Activated B cell treated with CpG ODN at 0.5 μM for 24 hours (primary cell): ENCODE data around the gene PPIL1. TPM values are rescaled to one million over a fixed set of nuclear protein-coding genes. Genes with fewer than 3 reads are reported as not detected.

ENCODE experiments used
- ATAC-seq: fragments of 200-7000 bp; cut with Tn5 transposase; one replicate; pipeline ENCODE4 v1.10.0; 2021; ENCODE audit warnings: low read depth, mild to moderate bottlenecking, moderate library complexity
- CTCF ChIA-PET: fragments of 350-600 bp; sonication (Branson Sonifier 250); formaldehyde crosslinking; loops from one replicate; lab custom pipeline; 2021; ENCODE audit warnings: antibody characterized with exemption; lab: Charles Lee
- POLR2A ChIA-PET: fragments of 350-600 bp; sonication (Branson Sonifier 250); formaldehyde crosslinking; loops from one replicate; lab custom pipeline; 2021; ENCODE audit warnings: antibody characterized with exemption; lab: Charles Lee
- DNase-seq: peaks from one replicate; pipeline ENCODE4 v3.0.0; 2022
- H3K27ac Mint-ChIP-seq: one replicate; pipeline ENCODE4 v1.8.0; 2020; ENCODE audit warnings: mixed read lengths
- H3K27me3 Mint-ChIP-seq: one replicate; pipeline ENCODE4 v1.8.0; 2021; ENCODE audit warnings: mixed read lengths
- H3K36me3 Mint-ChIP-seq: one replicate; pipeline ENCODE4 v1.8.0; 2021; ENCODE audit warnings: low read depth, mixed read lengths
- H3K4me1 Mint-ChIP-seq: one replicate; pipeline ENCODE4 v1.8.0; 2021; ENCODE audit warnings: mixed read lengths
- H3K4me3 Mint-ChIP-seq: one replicate; pipeline ENCODE4 v1.8.0; 2020; ENCODE audit warnings: mild to moderate bottlenecking, mixed read lengths
- H3K9me3 Mint-ChIP-seq: one replicate; pipeline ENCODE4 v1.8.0; 2020; ENCODE audit warnings: mixed read lengths
- CTCF ChIP-seq: fragments of 200-600 bp; IDR thresholded peaks from one replicate; pipeline ENCODE4 v1.8.0; 2022; ENCODE audit warnings: antibody characterized with exemption, mild to moderate bottlenecking
- intact Hi-C: fragments of 100-400 bp; cut with micrococcal nuclease; formaldehyde crosslinking; loops from one replicate; pipeline ENCODE4 v1.15.1; 2024
- total RNA-seq: library from RNA; stranded (reverse); gene quantifications from 2 replicates; pipeline ENCODE4 v1.2.3, GENCODE V29; 2022

PPIL1 gene
- total RNA-seq, 1 donor from 2014 or later = 23.4 TPM

DNA sequence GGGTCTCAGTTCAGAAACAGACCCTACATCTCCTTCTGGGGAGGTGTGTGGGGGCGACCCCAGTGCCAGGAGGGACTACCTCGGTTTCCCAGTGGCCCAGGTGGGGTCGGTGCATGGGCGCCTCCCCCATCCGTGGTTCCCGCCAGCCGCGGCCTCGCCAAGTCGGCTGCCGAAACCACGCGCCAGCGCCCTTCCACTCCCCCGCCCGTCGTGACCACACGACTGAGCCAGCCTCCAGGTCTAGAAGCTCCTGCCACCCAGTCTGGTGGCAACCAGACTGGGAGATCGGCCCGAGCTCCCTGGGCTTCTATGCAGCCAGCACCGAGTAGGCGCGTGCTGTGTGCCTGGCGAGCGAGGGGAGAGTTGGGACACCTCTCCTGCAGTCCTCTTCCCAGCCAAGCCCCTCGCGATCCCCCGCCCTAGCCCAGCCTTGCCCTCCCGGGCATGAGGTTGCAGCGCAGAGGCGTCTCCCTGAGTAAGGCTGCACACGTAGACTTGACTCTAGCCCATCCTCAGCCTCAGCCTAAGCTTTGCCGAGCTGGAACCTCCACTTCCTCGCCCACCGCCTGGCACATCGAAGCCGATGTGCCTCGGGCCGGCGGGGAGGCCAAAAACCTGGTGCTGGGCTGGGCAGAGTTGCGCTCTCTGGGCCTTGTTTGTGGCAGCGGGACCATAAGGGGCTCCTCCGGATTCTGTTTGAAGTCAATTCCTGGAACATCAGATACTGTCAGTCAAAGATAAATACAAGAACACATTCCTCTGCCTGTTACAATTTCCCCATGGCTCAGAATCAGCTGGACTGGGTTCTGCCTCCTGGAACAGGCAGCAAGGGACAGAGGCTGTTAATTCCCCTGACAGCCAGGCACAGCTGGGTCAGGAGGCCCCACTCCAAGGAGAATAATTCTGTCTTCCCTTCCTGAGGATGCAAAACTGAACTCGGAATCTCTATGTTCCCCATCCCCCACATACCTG, 33.9 kb downstream of the PPIL1 start:
- DNase-seq (no peak), ATAC-seq (peak; percentile 61)
- intact Hi-C loops = no loop called here
- peaks cover 15% of the 10 kb centered on the region for H3K4me1 Mint-ChIP-seq
- peaks cover 26% of the 10 kb centered on the region for H3K27me3 Mint-ChIP-seq
- H3K4me3 Mint-ChIP-seq = peak overlapping the region; percentile 81
- CTCF ChIA-PET = interaction anchor here (0.8 to 2.6 kb wide), 2 partner anchors 11 to 13 kb away, joined by 3 to 8 read pairs; no protein-coding TSS in a partner anchor
- H3K27ac Mint-ChIP-seq = no peak overlapping the region
- no peaks in the 10 kb centered on the region for H3K9me3 Mint-ChIP-seq
- POLR2A ChIA-PET = interaction anchor here (0.6 kb wide), 1 partner anchor 246 kb away, joined by 3 read pairs; no protein-coding TSS in a partner anchor
- no peaks in the 10 kb centered on the region for H3K36me3 Mint-ChIP-seq
- no peak for TF ChIP-seq CTCF

DNA sequence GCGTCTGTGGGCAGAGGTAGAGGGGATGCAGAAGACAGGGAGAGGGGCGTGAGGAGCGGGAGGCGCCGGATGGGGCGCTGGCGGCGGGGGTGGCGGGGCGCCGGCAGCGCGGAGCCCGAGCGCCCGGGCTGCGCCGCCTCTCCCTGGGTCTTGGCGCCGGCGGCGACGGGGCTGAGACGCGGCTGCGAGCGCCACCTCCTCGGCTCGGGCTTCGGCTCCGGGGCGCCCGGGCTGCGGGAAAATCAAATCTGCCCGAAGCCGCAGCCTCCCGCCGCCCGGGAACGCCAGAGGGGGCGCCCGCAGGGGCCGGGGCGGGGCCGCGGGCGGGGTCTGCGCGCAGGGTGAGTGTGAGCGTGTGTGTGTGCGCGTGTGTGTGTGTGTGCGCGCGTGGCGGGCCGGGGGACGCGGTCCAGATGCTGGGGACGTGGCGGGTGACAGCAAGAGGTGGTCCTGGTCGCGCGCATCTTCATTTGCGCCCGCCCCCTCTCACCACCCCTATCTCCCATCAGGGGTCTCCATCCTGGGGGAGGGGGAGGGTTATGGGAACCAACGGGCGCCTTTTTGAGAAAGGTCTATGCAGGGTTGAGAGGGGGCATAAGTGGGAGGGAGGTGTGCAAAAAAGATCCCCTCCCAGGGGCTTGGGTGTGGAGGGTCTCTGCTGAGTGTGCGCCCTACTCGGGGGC, 34.7 kb downstream of the PPIL1 start:
- intact Hi-C loops = no loop called here
- ChIA-PET POLR2A (interaction anchor here (0.6 kb wide), 1 partner anchor 245 kb away, joined by 3 read pairs; no protein-coding TSS in a partner anchor), CTCF (interaction anchor here (2.6 kb wide), 1 partner anchor 12 kb away, joined by 8 read pairs; no protein-coding TSS in a partner anchor)
- no peak for TF ChIP-seq CTCF
- Mint-ChIP-seq H3K36me3 (no peaks in the 10 kb centered on the region), H3K27me3 (peaks cover 28% of the 10 kb centered on the region), H3K9me3 (no peaks in the 10 kb centered on the region), H3K27ac (no peak overlapping the region), H3K4me3 (peak overlapping the region; percentile 81), H3K4me1 (peaks cover 15% of the 10 kb centered on the region)
- DNase-seq (peak; percentile 36), ATAC-seq (peak; percentile 73)

DNA sequence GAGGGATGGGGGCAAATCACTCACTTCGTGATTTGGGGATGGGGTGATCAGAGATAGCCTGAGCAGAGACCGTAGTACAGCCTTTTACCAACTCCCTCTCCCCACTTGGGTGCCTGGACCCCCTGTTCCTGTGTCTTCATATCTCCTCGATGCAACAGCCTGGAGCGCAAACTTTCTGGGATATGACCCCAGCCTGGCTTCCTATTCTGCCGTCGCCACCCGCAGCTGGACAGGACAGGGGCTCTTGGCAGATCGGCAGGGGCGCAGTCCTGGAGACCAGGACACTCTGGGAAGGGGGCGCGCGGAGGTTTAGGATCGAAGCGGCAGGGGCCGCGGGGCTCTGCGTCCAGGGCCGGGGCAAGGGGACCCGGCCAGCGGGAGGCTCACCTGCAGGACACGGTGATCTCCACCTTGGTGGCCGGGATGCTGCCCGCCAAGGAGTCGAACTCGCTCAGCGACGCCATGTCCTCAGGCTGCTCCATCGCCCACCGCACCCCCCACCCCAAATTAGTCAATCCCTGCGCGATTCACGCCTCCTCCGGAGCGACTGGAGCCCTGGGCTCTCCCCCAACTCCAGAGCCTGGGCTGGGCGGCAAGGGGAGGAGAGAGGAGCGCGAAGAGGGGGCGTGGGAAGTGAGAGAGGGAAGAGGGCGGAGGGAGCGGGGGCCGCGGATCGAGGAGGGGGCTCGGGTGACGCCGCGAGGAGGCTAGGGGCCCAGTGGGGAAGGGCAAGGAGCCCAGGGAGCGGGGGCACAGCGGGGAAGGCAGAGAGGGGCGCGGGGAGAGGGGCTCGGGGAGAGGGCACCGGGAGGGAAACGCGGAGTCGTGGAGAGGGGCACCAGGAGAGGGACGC, 35.5 kb downstream of the PPIL1 start, which contains the start of gene CPNE5:
Gene CPNE5 (minus strand): TSS at position 549 of the 853 bp plus-strand sequence. CDS start 67 bp downstream, at position 482.
- no peak for DNase-seq
- H3K27ac Mint-ChIP-seq = no peak within 1 kb of the TSS

GRCh38 chr6:36837686-36838085, 36.9 kb downstream of the PPIL1 start:
- ATAC-seq = no peak
- DNase-seq = no peak
- peaks cover 15% of the 10 kb centered on the region for H3K4me1 Mint-ChIP-seq
- CTCF ChIA-PET = interaction anchor here (2.0 kb wide), 1 partner anchor 11 kb away, joined by 4 read pairs; no protein-coding TSS in a partner anchor
- POLR2A ChIA-PET = no interaction called here
- intact Hi-C loops = no loop called here
- no peaks in the 10 kb centered on the region for H3K36me3 Mint-ChIP-seq
- H3K27ac Mint-ChIP-seq = no peak overlapping the region
- no peak overlapping the region for H3K4me3 Mint-ChIP-seq
- no peaks in the 10 kb centered on the region for H3K9me3 Mint-ChIP-seq
- no peak for TF ChIP-seq CTCF
- H3K27me3 Mint-ChIP-seq = peaks cover 31% of the 10 kb centered on the region

More for the DNA sequence above, 35.5 kb downstream of the PPIL1 start, which contains the start of gene CPNE5:
- peak within 1 kb of the TSS; percentile 81 for H3K4me3 Mint-ChIP-seq
- ChIA-PET POLR2A (no interaction called here), CTCF (no interaction called here)
- no peaks in the 10 kb centered on the region for H3K9me3 Mint-ChIP-seq
- no peak for TF ChIP-seq CTCF
- ATAC-seq = no peak
- peaks cover 15% of the 10 kb centered on the region for H3K4me1 Mint-ChIP-seq
- peaks cover 31% of the 10 kb centered on the region for H3K27me3 Mint-ChIP-seq
- intact Hi-C loops = no loop called here
- H3K36me3 Mint-ChIP-seq = no peaks in the 10 kb centered on the region
